NCI-H1092 (cell line): Measurements from ENCODE around the gene KIF19.

Source experiments
- DNase-seq: peaks from one replicate; lab custom pipeline; 2025; lab: John Stamatoyannopoulos, UW

Gene KIF19

DNA sequence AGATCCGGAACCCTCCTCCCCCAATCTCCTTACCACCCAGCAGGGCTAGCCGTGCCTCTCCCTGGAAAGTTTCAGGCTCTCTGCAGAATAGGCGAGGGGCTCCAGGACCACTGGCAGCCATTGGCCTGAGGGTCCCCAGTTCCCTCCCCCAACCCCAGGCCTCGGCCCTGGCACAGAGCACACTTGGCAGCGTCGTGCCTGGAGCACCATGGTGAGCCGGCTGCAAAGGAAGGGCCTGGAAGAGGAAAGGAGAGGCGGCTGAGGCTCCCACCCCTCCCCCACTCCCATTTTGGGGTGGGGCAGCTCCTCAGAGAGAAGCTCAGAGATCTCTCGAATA, 36.0 kb downstream of the KIF19 start:
- peak; percentile 84 for DNase-seq

DNA sequence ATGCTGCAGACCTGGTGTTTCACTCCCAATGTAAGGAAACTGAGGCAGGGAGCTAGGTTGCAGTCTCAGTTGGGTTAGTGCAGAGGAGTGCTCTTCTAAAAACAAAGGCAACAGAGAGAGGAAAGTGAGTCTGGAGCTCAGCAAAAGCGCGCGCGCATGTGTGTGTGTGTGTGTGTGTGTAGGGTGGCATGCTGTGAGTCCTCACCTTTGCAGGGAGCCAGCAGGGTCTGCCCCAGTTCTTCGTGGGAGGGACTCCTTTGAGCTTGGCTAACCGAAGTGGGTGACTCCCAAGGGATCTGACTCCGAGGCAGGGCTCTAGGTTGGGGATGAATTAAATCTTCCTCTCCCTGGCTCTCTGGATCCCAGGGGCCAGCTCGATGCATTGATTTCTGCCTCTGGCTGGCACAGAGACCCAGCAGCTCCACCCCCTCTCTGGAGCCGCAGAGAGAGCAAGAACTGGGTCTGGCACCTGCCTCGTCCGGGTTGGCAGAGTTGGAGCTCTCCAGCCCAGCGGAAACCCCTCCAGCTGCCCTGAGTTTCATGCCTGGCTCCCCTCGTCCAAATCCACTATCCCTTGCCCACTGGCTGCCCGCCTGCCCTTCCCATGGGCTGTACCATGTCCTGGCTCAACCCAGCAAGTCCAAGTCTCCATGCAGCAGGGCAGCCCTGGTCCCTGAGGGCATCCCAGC, 36.9 kb downstream of the KIF19 start:
- DNase-seq, result peak; percentile 91

DNA sequence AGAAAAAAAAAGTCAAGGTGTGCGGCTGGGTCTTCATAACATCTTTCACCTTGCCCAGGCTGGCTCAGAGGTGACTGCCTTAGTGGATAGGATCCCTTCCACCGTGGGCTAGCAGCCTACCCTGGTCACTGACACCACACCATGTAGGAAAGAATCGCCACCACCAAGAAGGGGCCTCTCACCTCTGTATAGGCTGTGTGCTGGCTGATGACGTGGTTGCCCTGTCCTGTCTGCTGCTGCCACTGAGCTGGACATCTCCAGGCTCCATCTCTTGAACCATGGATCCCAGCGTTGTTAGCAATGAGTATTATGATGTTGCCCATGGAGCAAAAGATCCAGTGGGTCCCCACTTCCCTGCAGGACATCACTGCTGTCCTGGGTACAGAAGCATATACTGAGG, 41.2 kb downstream of the KIF19 start, which contains the start of gene GPR142:
TSS of gene GPR142 (plus strand) at position 301 of the 400 bp plus-strand sequence. CDS start 2,035 bp downstream, outside the sequence.
- DNase-seq, result no peak

DNA sequence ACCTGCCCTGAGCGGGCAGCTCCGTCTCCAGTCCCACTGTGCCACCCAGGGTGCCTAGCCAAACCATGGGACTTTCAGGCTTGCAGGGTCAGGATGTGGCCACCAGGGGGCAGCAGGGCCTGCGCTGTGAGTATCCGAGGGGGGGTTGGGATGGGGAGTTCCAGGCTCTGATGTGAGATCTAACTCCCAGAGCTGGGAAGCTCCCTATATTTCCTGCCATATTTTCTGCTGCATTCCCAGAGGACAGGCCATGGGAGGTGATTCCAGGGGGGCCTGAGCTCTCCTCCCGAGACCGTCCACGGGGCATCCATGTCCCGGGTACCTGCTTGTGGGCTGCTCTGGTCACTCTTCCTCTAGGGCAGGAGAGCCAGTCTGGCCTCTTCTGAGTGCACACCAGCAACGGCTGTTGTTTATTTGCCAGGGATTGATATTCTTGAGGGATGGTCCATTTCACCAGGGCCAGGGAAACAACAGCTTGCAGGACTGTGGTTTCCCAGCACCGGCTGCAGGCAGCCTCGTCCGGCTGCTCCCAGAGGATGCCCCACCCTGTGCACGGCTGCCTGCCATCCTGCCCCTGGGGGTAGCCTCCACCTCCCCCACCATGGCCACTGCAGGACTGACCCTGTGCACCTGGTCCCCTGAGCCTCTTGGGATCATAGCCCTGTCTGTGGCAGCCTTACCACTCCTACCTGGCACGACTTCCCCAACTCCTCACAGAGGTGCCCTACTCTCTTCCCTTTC, 42.5 kb downstream of the KIF19 start:
- peak; percentile 51 for DNase-seq

- DNase-seq, result no peak
These were observed 43.2 kb downstream of the KIF19 start for GRCh38 chr17:74369221-74369620.

GRCh38 chr17:74369665-74370490, 43.9 kb downstream of the KIF19 start:
- DNase-seq, result no peak

GRCh38 chr17:74371653-74372147, 45.7 kb downstream of the KIF19 start:
- DNase-seq, result no peak

GRCh38 chr17:74372426-74372825, 46.4 kb downstream of the KIF19 start:
- no peak for DNase-seq

- peak; percentile 64 for DNase-seq
These were observed 48.0 kb downstream of the KIF19 start for GRCh38 chr17:74373838-74374606.

DNA sequence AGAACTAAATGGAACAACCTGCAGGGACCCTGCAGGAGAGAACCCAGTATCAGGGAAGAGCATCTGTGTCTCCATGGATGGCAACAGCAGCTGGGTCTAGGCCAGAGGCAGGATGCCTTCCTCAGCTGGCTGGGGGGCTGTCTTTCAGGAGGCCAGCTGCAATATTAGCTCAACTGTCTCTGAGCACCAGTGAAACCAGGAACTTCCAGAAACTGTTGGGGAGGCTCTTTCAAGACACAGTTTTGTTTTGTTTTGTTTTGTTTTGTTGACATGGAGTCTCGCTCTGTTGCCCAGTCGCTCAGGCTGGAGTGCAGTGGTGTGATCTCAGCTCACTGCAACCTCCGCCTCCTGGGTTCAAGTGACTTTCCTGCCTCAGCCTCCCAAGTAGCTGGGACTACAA, 48.8 kb downstream of the KIF19 start:
- no peak for DNase-seq

DNA sequence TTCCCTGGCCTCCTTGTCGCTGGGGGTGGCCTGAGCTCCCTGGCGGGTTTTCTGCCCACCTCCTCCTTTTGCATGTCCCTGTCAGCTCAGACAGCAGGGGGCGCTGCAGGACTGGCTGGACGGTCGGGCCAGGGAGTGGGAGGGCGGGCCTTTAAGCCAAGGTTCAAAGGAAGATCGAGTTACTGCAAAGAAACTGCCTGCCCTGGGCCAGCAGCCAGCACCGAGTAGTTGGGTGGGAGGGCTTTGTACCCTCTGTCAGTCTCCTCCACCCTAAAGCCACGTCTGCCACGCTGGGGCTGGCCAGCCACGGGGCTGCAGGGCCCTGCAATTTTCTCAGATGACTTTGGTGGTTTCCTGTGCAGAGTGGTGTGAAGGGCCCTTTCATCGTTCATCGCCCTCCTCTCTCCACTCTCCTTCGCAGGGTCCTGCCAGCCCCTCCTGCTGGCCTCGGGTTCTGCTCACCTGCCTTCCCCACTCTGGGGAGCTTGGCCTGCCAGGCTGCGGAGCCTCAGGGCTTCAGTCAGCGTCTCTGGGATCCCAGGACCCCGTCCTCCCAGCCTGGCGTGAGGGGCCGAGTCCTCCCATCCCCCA, 53.6 kb downstream of the KIF19 start:
- DNase-seq, result peak; percentile 76

- no peak for DNase-seq
These were observed 54.3 kb downstream of the KIF19 start for GRCh38 chr17:74380086-74380958.

- DNase-seq, result no peak
These were observed 55.2 kb downstream of the KIF19 start for GRCh38 chr17:74380959-74381808.

DNA sequence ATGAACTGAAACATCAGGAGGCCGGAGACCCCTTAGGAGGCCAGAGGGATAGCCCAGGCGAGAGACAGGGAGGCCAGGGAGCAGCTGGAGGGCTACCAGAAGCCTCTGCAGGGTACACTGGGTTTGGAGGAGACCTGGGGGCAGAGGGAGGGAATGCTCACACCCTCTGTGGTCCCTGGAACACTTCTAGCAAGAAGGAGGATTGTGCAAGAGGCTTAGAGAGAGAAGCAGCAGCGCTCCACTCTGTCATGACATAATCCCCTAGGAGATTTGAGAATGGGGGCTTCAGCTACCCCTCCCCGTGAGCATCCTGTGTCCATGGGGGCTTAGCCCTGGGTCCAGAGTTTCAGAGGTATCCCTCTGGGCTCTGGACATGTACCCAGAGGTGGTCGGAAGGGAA, 57.1 kb downstream of the KIF19 start:
- no peak for DNase-seq

- DNase-seq, result no peak
These were observed 59.2 kb downstream of the KIF19 start for GRCh38 chr17:74385201-74385600.

GRCh38 chr17:74386386-74386785, 60.4 kb downstream of the KIF19 start:
- DNase-seq, result no peak

DNA sequence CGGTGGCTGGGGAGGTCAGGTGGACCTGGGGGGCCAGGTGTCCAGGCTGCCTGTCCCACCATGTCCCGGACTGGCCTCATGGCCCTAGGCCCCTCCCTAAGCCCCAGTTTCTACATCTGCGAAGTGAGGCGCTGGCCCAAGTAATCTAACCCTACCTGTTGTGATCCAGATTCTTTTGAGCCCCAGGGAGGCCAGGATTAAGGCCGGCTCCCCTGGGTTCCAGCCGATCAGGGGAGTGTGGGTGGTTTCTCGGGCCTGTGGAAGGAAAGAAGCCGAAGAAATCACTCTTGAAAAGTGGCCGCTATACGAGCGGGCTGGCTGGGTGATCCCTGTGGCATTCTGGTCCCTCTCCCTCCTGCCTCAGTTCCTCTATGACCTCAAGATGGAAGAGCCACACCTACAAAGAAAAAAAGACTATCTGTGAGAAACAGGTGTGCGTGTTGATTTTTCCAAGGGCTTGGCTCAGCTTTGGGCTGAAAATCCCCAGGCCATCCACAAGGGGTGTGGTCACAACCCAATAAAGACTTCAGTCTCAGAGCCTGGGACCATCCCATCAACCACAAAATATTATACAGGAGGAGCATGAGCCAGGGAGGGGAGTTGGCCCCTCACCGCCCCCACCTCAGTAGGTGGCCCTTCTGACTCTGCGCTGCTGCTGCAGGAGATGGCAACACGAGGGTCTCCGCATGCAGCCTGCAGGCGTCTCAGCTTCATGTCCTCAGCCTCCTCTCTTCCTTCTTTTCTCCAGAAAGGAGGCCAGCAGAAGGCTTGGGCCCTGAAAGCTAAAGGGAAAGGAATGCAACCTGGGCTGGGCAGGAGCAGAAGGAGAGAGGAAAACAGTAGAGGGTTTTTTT, 61.6 kb downstream of the KIF19 start:
- no peak for DNase-seq

GRCh38 chr17:74389084-74389753, 63.2 kb downstream of the KIF19 start:
- no peak for DNase-seq
